K562 (cell line): ENCODE measurements around the gene VMP1. TPM values are rescaled to one million over a fixed set of nuclear protein-coding genes. Genes with fewer than 3 reads are reported as not detected.

ENCODE experiments used
- BHLHE40 ChIP-seq: IDR thresholded peaks from 2 replicates; pipeline ENCODE4 v1.6.1; 2011; ENCODE audit warnings: low read length, improper control_type of control experiment
- BRD4 ChIP-seq: fragments of 200-600 bp; sonication (generic); IDR thresholded peaks from 2 replicates; pipeline ENCODE4 v1.6.1; 2017; ENCODE audit warnings: inconsistent platforms
- FOXK1 ChIP-seq: sonication (generic); formaldehyde crosslinking; IDR thresholded peaks from 2 replicates; pipeline ENCODE4 v1.8.0; 2022; ENCODE audit warnings: missing genetic modification reagents, mild to moderate bottlenecking, borderline replicate concordance
- HCFC1 ChIP-seq: IDR thresholded peaks from 2 replicates; pipeline ENCODE4 v1.6.1; 2012; ENCODE audit warnings: low read depth, low read length, improper control_type of control experiment
- HDAC3 ChIP-seq: fragments of 450-650 bp; IDR thresholded peaks from 2 replicates; pipeline ENCODE4 v1.6.1; 2018; ENCODE audit warnings: borderline replicate concordance, mild to moderate bottlenecking, moderate library complexity; ENCODE audit not compliant: partially characterized antibody
- MYC ChIP-seq, 2 experiments: fragments of 250-450 bp in 1 of 2; sonication (Bioruptor Pico) in 1 of 2; IDR thresholded peaks; 2 replicates each; pipeline versions ENCODE4 v1.5.1 to v1.6.1; 2012 to 2021; ENCODE audit warnings: low read depth in 2 of 2, borderline replicate concordance in 1 of 2, improper control_type of control experiment in 1 of 2, low read length in 1 of 2, mild to moderate bottlenecking in 1 of 2, moderate library complexity in 1 of 2
- NELFE ChIP-seq: IDR thresholded peaks from 2 replicates; pipeline ENCODE4 v1.6.1; 2011; ENCODE audit warnings: mild to moderate bottlenecking; ENCODE audit not compliant: insufficient read depth, insufficient read length
- OTX1 ChIP-seq: fragments of 450-650 bp; formaldehyde crosslinking; IDR thresholded peaks from 2 replicates; pipeline ENCODE4 v1.4.0; 2022; ENCODE audit warnings: mild to moderate bottlenecking
- PRMT5 ChIP-seq: sonication (generic); formaldehyde crosslinking; IDR thresholded peaks from 2 replicates; pipeline ENCODE4 v1.5.0; 2020; ENCODE audit warnings: missing genetic modification reagents
- SMAD2 ChIP-seq: fragments of 150-350 bp; IDR thresholded peaks from 2 replicates; pipeline ENCODE4 v1.6.1; 2014; ENCODE audit warnings: low read depth, mild to moderate bottlenecking, low read length
- ZKSCAN8 ChIP-seq: fragments of 200-800 bp; sonication (Bioruptor generic); IDR thresholded peaks from 2 replicates; pipeline ENCODE4 v1.6.1; 2016; ENCODE audit warnings: missing genetic modification characterization, missing compliant biosample characterization
- ZNF41 ChIP-seq: fragments of 250-450 bp; sonication (Bioruptor Pico); conservative IDR thresholded peaks from 2 replicates; pipeline ENCODE4 v1.4.0; 2020; ENCODE audit warnings: mild to moderate bottlenecking
- ZNF668 ChIP-seq: fragments of 250-450 bp; sonication (Bioruptor Pico); IDR thresholded peaks from 2 replicates; pipeline ENCODE4 v1.8.0; 2022; ENCODE audit warnings: mild to moderate bottlenecking, inconsistent platforms
- ZNF717 ChIP-seq: fragments of 250-450 bp; sonication (Bioruptor Pico); IDR thresholded peaks from 2 replicates; pipeline ENCODE4 v1.5.0; 2021
- polyA plus RNA-seq, 8 experiments: library from polyadenylated mRNA; depleted of rRNA in 4 of 8; stranded (reverse) in 5 of 8; unstranded in 3 of 8; fragments of >200 nt; fragmentation: Nextera tagmentation in 2 of 8; fragmentation: Illumina TruSeq in 1 of 8; extraction: Ambion mirVana in 2 of 8; extraction: Trizol in 1 of 8; gene quantifications; 2 replicates each; pipeline versions ENCODE4 v1.2.1 to v1.2.3, GENCODE V29; 2011 to 2014; ENCODE audit warnings: inconsistent platforms in 1 of 8, missing spikeins in 1 of 8
- total RNA-seq, 7 experiments: library from RNA; depleted of rRNA in 6 of 7; stranded (reverse); fragments of >200 nt in 6 of 7; fragmentation: Illumina TruSeq in 2 of 7; extraction: Trizol in 2 of 7; gene quantifications; 2 replicates each; pipeline versions ENCODE4 v1.2.1 to v1.2.3, GENCODE V29; 2011 to 2021; ENCODE audit warnings: low replicate concordance in 1 of 7
- TF ChIP-seq, protein P1 (sequence below): fragments of 450-650 bp; IDR thresholded peaks from 2 replicates; pipeline ENCODE4 v1.6.1; 2017; ENCODE audit warnings: antibody characterized with exemption, mild to moderate bottlenecking
- TF ChIP-seq, protein P2 (sequence below), 2 experiments: fragments of 200-800 bp in 1 of 2; sonication (Bioruptor generic) in 1 of 2; sonication (generic) in 1 of 2; formaldehyde crosslinking in 1 of 2; IDR thresholded peaks in 1 of 2; conservative IDR thresholded peaks in 1 of 2; 2 replicates each; pipeline versions ENCODE4 v1.5.0 to v1.6.1; 2016 to 2020; ENCODE audit warnings: missing compliant biosample characterization in 1 of 2, missing genetic modification characterization in 1 of 2, missing genetic modification reagents in 1 of 2
- TF ChIP-seq, protein P3 (sequence below): fragments of 450-650 bp; formaldehyde crosslinking; IDR thresholded peaks from 2 replicates; pipeline ENCODE4 v1.4.0; 2020; ENCODE audit warnings: mild to moderate bottlenecking, moderate library complexity
- TF ChIP-seq, protein P4 (sequence below): sonication (generic); formaldehyde crosslinking; IDR thresholded peaks from 2 replicates; pipeline ENCODE4 v1.8.0; 2022; ENCODE audit warnings: missing genetic modification reagents, mild to moderate bottlenecking, borderline replicate concordance

The VMP1 gene
- total and polyA plus RNA-seq, 9 of the 15 experiments (the other 6 are each of a cell fraction or from before 2014, with no cell fraction given), result 123 to 304 (median 151) TPM

DNA sequence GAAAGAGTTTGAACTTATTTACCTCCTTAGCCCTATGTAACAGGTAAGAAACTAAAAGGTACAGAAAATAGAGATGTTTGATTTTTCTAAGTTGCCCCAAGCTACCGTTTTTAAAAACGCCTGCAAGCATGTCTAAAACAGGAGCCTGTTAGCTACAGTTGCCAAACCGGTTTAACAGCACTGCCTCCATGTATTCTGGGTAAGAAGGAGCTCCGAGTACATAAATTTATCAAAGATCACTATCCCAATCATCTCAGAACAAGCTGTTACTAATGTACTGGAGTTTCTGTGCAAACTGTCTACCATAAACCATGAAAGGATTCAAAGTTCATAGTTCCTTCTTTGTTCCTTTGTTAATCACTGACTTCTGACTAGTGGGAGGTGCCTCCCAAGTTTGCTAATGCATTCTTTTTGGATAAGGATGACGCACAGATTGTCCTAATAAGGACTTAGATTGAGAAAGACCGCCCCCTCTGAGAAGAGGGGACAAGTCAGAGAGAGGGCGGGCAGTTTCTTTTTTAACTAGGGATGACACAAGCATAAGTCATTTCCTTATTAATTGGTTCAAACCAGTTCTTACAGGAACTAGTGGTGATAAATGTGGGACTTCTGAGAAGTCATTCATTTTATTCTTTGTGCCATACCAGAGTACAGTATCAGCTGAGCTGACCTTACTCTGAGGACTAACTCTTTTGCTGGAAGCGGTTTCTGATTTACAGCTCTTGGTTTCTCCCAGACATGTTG, 130.0 kb downstream of the VMP1 start (continued):
- TF ChIP-seq, protein P1, sequence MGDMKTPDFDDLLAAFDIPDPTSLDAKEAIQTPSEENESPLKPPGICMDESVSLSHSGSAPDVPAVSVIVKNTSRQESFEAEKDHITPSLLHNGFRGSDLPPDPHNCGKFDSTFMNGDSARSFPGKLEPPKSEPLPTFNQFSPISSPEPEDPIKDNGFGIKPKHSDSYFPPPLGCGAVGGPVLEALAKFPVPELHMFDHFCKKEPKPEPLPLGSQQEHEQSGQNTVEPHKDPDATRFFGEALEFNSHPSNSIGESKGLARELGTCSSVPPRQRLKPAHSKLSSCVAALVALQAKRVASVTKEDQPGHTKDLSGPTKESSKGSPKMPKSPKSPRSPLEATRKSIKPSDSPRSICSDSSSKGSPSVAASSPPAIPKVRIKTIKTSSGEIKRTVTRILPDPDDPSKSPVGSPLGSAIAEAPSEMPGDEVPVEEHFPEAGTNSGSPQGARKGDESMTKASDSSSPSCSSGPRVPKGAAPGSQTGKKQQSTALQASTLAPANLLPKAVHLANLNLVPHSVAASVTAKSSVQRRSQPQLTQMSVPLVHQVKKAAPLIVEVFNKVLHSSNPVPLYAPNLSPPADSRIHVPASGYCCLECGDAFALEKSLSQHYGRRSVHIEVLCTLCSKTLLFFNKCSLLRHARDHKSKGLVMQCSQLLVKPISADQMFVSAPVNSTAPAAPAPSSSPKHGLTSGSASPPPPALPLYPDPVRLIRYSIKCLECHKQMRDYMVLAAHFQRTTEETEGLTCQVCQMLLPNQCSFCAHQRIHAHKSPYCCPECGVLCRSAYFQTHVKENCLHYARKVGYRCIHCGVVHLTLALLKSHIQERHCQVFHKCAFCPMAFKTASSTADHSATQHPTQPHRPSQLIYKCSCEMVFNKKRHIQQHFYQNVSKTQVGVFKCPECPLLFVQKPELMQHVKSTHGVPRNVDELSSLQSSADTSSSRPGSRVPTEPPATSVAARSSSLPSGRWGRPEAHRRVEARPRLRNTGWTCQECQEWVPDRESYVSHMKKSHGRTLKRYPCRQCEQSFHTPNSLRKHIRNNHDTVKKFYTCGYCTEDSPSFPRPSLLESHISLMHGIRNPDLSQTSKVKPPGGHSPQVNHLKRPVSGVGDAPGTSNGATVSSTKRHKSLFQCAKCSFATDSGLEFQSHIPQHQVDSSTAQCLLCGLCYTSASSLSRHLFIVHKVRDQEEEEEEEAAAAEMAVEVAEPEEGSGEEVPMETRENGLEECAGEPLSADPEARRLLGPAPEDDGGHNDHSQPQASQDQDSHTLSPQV, result peak; percentile 95
- TF ChIP-seq PRMT5 (CRISPR knock-in tag) (no peak), HDAC3 (peak; percentile 77), NELFE (no peak), FOXK1 (no peak), BHLHE40 (no peak), SMAD2 (no peak), ZKSCAN8 (peak; percentile 58), ZNF717 (CRISPR knock-in tag) (no peak), ZNF41 (CRISPR knock-in tag) (peak; percentile 79), ZNF668 (CRISPR knock-in tag) (no peak), MYC (IDR thresholded peaks at IDR 0.05; ENCODE audit: low read depth, low read length) (peak; percentile 62; the same call in 1 of the 2 replicates), MYC (CRISPR knock-in tag; IDR thresholded peaks at IDR 0.05; ENCODE audit: borderline replicate concordance, low read depth) (no peak), BRD4 (no peak), HCFC1 (no peak; the same call in 1 of the 2 replicates), OTX1 (CRISPR knock-in tag) (no peak)
- TF ChIP-seq, protein P2, sequence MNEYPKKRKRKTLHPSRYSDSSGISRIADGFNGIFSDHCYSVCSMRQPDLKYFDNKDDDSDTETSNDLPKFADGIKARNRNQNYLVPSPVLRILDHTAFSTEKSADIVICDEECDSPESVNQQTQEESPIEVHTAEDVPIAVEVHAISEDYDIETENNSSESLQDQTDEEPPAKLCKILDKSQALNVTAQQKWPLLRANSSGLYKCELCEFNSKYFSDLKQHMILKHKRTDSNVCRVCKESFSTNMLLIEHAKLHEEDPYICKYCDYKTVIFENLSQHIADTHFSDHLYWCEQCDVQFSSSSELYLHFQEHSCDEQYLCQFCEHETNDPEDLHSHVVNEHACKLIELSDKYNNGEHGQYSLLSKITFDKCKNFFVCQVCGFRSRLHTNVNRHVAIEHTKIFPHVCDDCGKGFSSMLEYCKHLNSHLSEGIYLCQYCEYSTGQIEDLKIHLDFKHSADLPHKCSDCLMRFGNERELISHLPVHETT (CRISPR knock-in tag; conservative IDR thresholded peaks at IDR 0.05 in 1 of 2, IDR thresholded peaks at IDR 0.05 in 1 of 2), result peak in 1 of 2 experiments; percentile 93; a peak in 2 of 4 replicates
- TF ChIP-seq, protein P3, sequence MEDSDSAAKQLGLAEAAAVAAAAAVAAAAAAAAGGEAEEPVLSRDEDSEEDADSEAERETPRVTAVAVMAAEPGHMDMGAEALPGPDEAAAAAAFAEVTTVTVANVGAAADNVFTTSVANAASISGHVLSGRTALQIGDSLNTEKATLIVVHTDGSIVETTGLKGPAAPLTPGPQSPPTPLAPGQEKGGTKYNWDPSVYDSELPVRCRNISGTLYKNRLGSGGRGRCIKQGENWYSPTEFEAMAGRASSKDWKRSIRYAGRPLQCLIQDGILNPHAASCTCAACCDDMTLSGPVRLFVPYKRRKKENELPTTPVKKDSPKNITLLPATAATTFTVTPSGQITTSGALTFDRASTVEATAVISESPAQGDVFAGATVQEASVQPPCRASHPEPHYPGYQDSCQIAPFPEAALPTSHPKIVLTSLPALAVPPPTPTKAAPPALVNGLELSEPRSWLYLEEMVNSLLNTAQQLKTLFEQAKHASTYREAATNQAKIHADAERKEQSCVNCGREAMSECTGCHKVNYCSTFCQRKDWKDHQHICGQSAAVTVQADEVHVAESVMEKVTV, result peak; percentile 30; the same call in 1 of the 2 replicates
- TF ChIP-seq, protein P4, sequence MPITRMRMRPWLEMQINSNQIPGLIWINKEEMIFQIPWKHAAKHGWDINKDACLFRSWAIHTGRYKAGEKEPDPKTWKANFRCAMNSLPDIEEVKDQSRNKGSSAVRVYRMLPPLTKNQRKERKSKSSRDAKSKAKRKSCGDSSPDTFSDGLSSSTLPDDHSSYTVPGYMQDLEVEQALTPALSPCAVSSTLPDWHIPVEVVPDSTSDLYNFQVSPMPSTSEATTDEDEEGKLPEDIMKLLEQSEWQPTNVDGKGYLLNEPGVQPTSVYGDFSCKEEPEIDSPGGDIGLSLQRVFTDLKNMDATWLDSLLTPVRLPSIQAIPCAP, result no peak
